WTC11 (cell line): Measurements from ENCODE around the gene ACTMAP. TPM values are rescaled to one million over a fixed set of nuclear protein-coding genes. Genes with fewer than 3 reads are reported as not detected.

ENCODE experiments used
- ATAC-seq: fragments of 200-7000 bp; cut with Tn5 transposase; 2 replicates; pipeline ENCODE4 v1.10.0; 2021; ENCODE audit warnings: mild to moderate bottlenecking, moderate library complexity
- CTCF ChIA-PET: fragments of 300-600 bp; sonication (Branson Sonifier 250); formaldehyde crosslinking; loops from one replicate; lab custom pipeline; 2021; ENCODE audit warnings: antibody characterized with exemption; lab: Charles Lee
- POLR2A ChIA-PET: fragments of 350-600 bp; sonication (Branson Sonifier 250); formaldehyde crosslinking; loops from one replicate; lab custom pipeline; 2021; ENCODE audit warnings: antibody characterized with exemption; lab: Charles Lee
- DNase-seq: peaks from one replicate; pipeline ENCODE4 v3.0.0; 2021; ENCODE audit warnings: low spot score
- H3K27ac Mint-ChIP-seq: 2 replicates; pipeline ENCODE4 v1.8.0; 2021; ENCODE audit warnings: mixed read lengths
- H3K27me3 Mint-ChIP-seq: 2 replicates; pipeline ENCODE4 v1.8.0; 2021; ENCODE audit warnings: low read depth, mild to moderate bottlenecking, moderate library complexity, mixed read lengths
- H3K36me3 Mint-ChIP-seq: 2 replicates; pipeline ENCODE4 v1.8.0; 2021; ENCODE audit warnings: mixed read lengths
- H3K4me1 Mint-ChIP-seq: 2 replicates; pipeline ENCODE4 v1.8.0; 2022; ENCODE audit warnings: mixed read lengths
- H3K4me3 Mint-ChIP-seq: 2 replicates; pipeline ENCODE4 v1.8.0; 2021; ENCODE audit warnings: mild to moderate bottlenecking, moderate library complexity, mixed read lengths
- H3K9me3 Mint-ChIP-seq: 2 replicates; pipeline ENCODE4 v1.8.0; 2021; ENCODE audit warnings: mixed read lengths
- FOXP1 ChIP-seq: sonication (generic); formaldehyde crosslinking; IDR thresholded peaks from 2 replicates; pipeline ENCODE4 v1.8.0; 2022; ENCODE audit warnings: missing genetic modification reagents, mild to moderate bottlenecking, moderate library complexity, borderline replicate concordance
- MXD4 ChIP-seq: fragments of 250-450 bp; sonication (Bioruptor Pico); IDR thresholded peaks from 2 replicates; pipeline ENCODE4 v1.8.0; 2021; ENCODE audit warnings: mild to moderate bottlenecking, moderate library complexity, borderline replicate concordance
- NR1H2 ChIP-seq: sonication (generic); formaldehyde crosslinking; IDR thresholded peaks from 2 replicates; pipeline ENCODE4 v1.9.0; 2021; ENCODE audit warnings: mild to moderate bottlenecking, moderate library complexity, missing genetic modification reagents
- PRRX2 ChIP-seq: fragments of 250-450 bp; sonication (Bioruptor Pico); IDR thresholded peaks from 2 replicates; pipeline ENCODE4 v1.8.0; 2021; ENCODE audit warnings: mild to moderate bottlenecking
- TEAD1 ChIP-seq: sonication (generic); formaldehyde crosslinking; IDR thresholded peaks from 2 replicates; pipeline ENCODE4 v1.8.0; 2022; ENCODE audit warnings: mild to moderate bottlenecking, missing genetic modification reagents
- ZNF396 ChIP-seq: fragments of 250-450 bp; sonication (Bioruptor Pico); IDR thresholded peaks from 2 replicates; pipeline ENCODE4 v1.8.0; 2021; ENCODE audit warnings: mild to moderate bottlenecking, moderate library complexity, borderline replicate concordance
- ZNF416 ChIP-seq: fragments of 250-450 bp; sonication (Bioruptor Pico); IDR thresholded peaks from 2 replicates; pipeline ENCODE4 v1.9.0; 2021; ENCODE audit warnings: mild to moderate bottlenecking, inconsistent platforms
- total RNA-seq: library from RNA; stranded (reverse); gene quantifications from 3 replicates; pipeline ENCODE4 v1.2.3, GENCODE V29; 2021
- TF ChIP-seq, protein P1 (sequence below): sonication (generic); formaldehyde crosslinking; IDR thresholded peaks from 2 replicates; pipeline ENCODE4 v1.8.1; 2023; ENCODE audit warnings: mild to moderate bottlenecking, missing genetic modification reagents, borderline replicate concordance
- TF ChIP-seq, protein P2 (sequence below): sonication (generic); formaldehyde crosslinking; IDR thresholded peaks from 2 replicates; pipeline ENCODE4 v1.8.0; 2022; ENCODE audit warnings: mild to moderate bottlenecking, missing genetic modification reagents
- TF ChIP-seq, protein P3 (sequence below): sonication (generic); formaldehyde crosslinking; IDR thresholded peaks from 2 replicates; pipeline ENCODE4 v1.8.1; 2023; ENCODE audit warnings: mild to moderate bottlenecking, missing genetic modification reagents
- TF ChIP-seq, protein P4 (sequence below): fragments of 200-600 bp; IDR thresholded peaks from 2 replicates; pipeline ENCODE4 v1.8.0; 2022; ENCODE audit warnings: antibody characterized with exemption
- TF ChIP-seq, protein P5 (sequence below): sonication (generic); formaldehyde crosslinking; IDR thresholded peaks from 2 replicates; pipeline ENCODE4 v1.8.1; 2023; ENCODE audit warnings: mild to moderate bottlenecking, missing genetic modification reagents, moderate library complexity
- TF ChIP-seq, protein P6 (sequence below): fragments of 250-450 bp; sonication (Bioruptor Pico); IDR thresholded peaks from 2 replicates; pipeline ENCODE4 v1.9.0; 2021; ENCODE audit warnings: moderate library complexity, mild to moderate bottlenecking, inconsistent platforms, borderline replicate concordance

Gene ACTMAP
- total RNA-seq, 1 experiment from 2014 or later, result 29.6 TPM

DNA sequence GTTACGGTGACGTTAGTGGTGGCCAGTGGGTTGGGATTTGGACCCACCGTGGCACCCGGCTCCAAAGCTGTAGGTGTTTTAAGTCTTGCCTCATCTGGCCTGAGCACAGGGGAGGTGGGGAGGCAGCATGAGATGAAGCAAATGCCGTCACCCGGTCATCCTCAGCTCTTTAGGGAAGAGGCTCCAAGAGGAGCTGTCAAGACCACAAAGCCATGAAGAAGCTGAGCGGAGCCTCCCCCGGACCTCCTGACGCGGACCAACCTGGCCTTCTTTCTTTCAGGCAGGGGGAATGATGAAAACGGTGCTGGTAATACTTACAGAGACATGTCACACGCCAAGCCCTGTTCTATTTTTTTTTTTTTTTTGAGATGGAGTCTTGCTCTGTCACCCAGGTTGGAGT is 7.4 kb downstream of the ACTMAP start:
- Mint-ChIP-seq H3K9me3 (no peaks in the 10 kb centered on the region), H3K36me3 (peaks cover 10% of the 10 kb centered on the region), H3K27ac (no peak overlapping the region), H3K4me3 (no peak overlapping the region), H3K4me1 (peaks cover 17% of the 10 kb centered on the region)
- ChIA-PET CTCF (interaction anchor here (0.7 to 4.3 kb wide), 7 partner anchors 9 to 79 kb away, joined by 3 to 22 read pairs (median 4); partner anchors contain the start of genes EGLN2 and RAB4B), POLR2A (interaction anchor here (0.5 to 1.6 kb wide), 3 partner anchors 14 to 197 kb away, joined by 3 to 4 read pairs (median 3); partner anchors contain the start of genes COQ8B and ITPKC)
- no peak for ATAC-seq
- no peak for DNase-seq
- TF ChIP-seq, protein P1, sequence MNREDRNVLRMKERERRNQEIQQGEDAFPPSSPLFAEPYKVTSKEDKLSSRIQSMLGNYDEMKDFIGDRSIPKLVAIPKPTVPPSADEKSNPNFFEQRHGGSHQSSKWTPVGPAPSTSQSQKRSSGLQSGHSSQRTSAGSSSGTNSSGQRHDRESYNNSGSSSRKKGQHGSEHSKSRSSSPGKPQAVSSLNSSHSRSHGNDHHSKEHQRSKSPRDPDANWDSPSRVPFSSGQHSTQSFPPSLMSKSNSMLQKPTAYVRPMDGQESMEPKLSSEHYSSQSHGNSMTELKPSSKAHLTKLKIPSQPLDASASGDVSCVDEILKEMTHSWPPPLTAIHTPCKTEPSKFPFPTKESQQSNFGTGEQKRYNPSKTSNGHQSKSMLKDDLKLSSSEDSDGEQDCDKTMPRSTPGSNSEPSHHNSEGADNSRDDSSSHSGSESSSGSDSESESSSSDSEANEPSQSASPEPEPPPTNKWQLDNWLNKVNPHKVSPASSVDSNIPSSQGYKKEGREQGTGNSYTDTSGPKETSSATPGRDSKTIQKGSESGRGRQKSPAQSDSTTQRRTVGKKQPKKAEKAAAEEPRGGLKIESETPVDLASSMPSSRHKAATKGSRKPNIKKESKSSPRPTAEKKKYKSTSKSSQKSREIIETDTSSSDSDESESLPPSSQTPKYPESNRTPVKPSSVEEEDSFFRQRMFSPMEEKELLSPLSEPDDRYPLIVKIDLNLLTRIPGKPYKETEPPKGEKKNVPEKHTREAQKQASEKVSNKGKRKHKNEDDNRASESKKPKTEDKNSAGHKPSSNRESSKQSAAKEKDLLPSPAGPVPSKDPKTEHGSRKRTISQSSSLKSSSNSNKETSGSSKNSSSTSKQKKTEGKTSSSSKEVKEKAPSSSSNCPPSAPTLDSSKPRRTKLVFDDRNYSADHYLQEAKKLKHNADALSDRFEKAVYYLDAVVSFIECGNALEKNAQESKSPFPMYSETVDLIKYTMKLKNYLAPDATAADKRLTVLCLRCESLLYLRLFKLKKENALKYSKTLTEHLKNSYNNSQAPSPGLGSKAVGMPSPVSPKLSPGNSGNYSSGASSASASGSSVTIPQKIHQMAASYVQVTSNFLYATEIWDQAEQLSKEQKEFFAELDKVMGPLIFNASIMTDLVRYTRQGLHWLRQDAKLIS (CRISPR knock-in tag), result no peak
- no peak for TF ChIP-seq MXD4 (CRISPR knock-in tag)
- no peak for TF ChIP-seq TEAD1 (CRISPR knock-in tag)
- TF ChIP-seq, protein P2, sequence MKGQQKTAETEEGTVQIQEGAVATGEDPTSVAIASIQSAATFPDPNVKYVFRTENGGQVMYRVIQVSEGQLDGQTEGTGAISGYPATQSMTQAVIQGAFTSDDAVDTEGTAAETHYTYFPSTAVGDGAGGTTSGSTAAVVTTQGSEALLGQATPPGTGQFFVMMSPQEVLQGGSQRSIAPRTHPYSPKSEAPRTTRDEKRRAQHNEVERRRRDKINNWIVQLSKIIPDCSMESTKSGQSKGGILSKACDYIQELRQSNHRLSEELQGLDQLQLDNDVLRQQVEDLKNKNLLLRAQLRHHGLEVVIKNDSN, result no peak
- TF ChIP-seq, protein P3, sequence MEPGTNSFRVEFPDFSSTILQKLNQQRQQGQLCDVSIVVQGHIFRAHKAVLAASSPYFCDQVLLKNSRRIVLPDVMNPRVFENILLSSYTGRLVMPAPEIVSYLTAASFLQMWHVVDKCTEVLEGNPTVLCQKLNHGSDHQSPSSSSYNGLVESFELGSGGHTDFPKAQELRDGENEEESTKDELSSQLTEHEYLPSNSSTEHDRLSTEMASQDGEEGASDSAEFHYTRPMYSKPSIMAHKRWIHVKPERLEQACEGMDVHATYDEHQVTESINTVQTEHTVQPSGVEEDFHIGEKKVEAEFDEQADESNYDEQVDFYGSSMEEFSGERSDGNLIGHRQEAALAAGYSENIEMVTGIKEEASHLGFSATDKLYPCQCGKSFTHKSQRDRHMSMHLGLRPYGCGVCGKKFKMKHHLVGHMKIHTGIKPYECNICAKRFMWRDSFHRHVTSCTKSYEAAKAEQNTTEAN, result no peak
- TF ChIP-seq NR1H2, result no peak
- TF ChIP-seq, all 79 proteins: peak for 0
- H3K27me3 Mint-ChIP-seq, result no peaks in the 10 kb centered on the region

DNA sequence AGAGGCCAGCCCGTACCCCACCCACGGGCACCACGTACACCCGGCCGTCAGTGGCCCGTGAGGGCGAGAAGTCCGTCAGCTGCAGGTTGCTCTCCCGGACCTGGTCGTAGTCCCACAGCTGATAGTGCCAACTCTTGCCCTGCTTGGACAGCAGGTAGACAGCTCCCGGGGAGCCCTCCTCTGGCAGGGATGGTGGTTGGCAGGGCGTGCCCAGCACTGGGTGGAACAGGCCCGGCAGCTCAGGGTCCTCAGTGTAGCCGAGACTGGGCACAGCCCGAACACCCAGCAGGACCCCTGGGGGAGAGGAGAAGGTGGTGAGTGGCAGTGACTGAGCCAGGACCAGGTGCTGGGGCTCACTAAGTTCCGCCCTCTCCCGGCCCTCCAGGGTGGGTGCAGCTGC is 7.8 kb downstream of the ACTMAP start:
- H3K9me3 Mint-ChIP-seq, result no peaks in the 10 kb centered on the region
- no peak overlapping the region for H3K4me3 Mint-ChIP-seq
- H3K4me1 Mint-ChIP-seq, result peaks cover 17% of the 10 kb centered on the region
- H3K27me3 Mint-ChIP-seq, result no peaks in the 10 kb centered on the region
- no peak for ATAC-seq
- ChIA-PET CTCF (interaction anchor here (0.7 to 4.3 kb wide), 7 partner anchors 10 to 79 kb away, joined by 3 to 22 read pairs (median 4); partner anchors contain the start of genes EGLN2 and RAB4B), POLR2A (interaction anchor here (0.5 to 1.6 kb wide), 4 partner anchors 14 to 198 kb away, joined by 3 to 4 read pairs (median 3); partner anchors contain the start of genes COQ8B and ITPKC)
- TF ChIP-seq ZNF416 (CRISPR knock-in tag) (no peak), PRRX2 (CRISPR knock-in tag) (no peak), FOXP1 (CRISPR knock-in tag) (no peak), ZNF396 (CRISPR knock-in tag) (no peak)
- TF ChIP-seq, protein P4, sequence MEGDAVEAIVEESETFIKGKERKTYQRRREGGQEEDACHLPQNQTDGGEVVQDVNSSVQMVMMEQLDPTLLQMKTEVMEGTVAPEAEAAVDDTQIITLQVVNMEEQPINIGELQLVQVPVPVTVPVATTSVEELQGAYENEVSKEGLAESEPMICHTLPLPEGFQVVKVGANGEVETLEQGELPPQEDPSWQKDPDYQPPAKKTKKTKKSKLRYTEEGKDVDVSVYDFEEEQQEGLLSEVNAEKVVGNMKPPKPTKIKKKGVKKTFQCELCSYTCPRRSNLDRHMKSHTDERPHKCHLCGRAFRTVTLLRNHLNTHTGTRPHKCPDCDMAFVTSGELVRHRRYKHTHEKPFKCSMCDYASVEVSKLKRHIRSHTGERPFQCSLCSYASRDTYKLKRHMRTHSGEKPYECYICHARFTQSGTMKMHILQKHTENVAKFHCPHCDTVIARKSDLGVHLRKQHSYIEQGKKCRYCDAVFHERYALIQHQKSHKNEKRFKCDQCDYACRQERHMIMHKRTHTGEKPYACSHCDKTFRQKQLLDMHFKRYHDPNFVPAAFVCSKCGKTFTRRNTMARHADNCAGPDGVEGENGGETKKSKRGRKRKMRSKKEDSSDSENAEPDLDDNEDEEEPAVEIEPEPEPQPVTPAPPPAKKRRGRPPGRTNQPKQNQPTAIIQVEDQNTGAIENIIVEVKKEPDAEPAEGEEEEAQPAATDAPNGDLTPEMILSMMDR, result no peak
- TF ChIP-seq, protein P5, sequence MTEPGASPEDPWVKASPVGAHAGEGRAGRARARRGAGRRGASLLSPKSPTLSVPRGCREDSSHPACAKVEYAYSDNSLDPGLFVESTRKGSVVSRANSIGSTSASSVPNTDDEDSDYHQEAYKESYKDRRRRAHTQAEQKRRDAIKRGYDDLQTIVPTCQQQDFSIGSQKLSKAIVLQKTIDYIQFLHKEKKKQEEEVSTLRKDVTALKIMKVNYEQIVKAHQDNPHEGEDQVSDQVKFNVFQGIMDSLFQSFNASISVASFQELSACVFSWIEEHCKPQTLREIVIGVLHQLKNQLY (CRISPR knock-in tag), result no peak
- TF ChIP-seq, protein P6, sequence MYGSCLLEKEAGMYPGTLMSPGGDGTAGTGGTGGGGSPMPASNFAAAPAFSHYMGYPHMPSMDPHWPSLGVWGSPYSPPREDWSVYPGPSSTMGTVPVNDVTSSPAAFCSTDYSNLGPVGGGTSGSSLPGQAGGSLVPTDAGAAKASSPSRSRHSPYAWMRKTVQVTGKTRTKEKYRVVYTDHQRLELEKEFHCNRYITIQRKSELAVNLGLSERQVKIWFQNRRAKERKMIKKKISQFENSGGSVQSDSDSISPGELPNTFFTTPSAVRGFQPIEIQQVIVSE (CRISPR knock-in tag), result no peak
- DNase-seq, result no peak
- no peak overlapping the region for H3K27ac Mint-ChIP-seq
- peaks cover 12% of the 10 kb centered on the region for H3K36me3 Mint-ChIP-seq
